Stimulated activated effector memory CD8-positive, alpha-beta T cell treated with anti-CD3 and anti-CD28 coated beads, Interleukin-12 subunit alpha, Interleukin-12 subunit beta, amount 100 ng/mL, for 72 hours (primary cell): ENCODE results near the gene MAP3K20.
"Not testable (repeated sequence)": the region's sequence is repeated elsewhere in the genome, so short reads cannot be mapped to it uniquely, and the experiment has no call there.

ENCODE experiments used
- ATAC-seq: fragments of 150-1000 bp; cut with Tn5 transposase; 2 replicates; pipeline ENCODE4 v1.10.0; 2021
- DNase-seq, 2 donors: peaks; one replicate each; pipeline ENCODE4 v3.0.0; 2021 to 2022; ENCODE audit warnings: low spot score in 2 of 2
- H3K27ac Mint-ChIP-seq: one replicate; pipeline ENCODE4 v1.8.0; 2022; ENCODE audit warnings: mild to moderate bottlenecking, mixed read lengths
- H3K36me3 Mint-ChIP-seq: one replicate; pipeline ENCODE4 v1.8.0; 2022; ENCODE audit warnings: mild to moderate bottlenecking, mixed read lengths
- H3K4me1 Mint-ChIP-seq: one replicate; pipeline ENCODE4 v1.8.0; 2022; ENCODE audit warnings: mixed read lengths
- H3K4me3 Mint-ChIP-seq: one replicate; pipeline ENCODE4 v1.8.0; 2022; ENCODE audit warnings: mild to moderate bottlenecking, mixed read lengths
- H3K9me3 Mint-ChIP-seq: one replicate; pipeline ENCODE4 v1.8.0; 2022; ENCODE audit warnings: mixed read lengths

The MAP3K20 gene

GRCh38 chr2:173282795-173283545, 207.3 kb downstream of the MAP3K20 start:
- Mint-ChIP-seq H3K4me1 (peaks cover 42% of the 10 kb centered on the region), H3K36me3 (no peaks in the 10 kb centered on the region), H3K4me3 (no peak overlapping the region), H3K27ac (no peak overlapping the region), H3K9me3 (no peaks in the 10 kb centered on the region)
- no peak for DNase-seq
- ATAC-seq, result no peak

GRCh38 chr2:173286153-173286809, 210.6 kb downstream of the MAP3K20 start:
- Mint-ChIP-seq H3K4me3 (peak overlapping the region; percentile 43), H3K4me1 (peaks cover 29% of the 10 kb centered on the region), H3K9me3 (no peaks in the 10 kb centered on the region), H3K27ac (peak overlapping the region; percentile 86), H3K36me3 (no peaks in the 10 kb centered on the region)
- DNase-seq (peak in 1 of 2 donors; percentile 55), ATAC-seq (peak; percentile 93)

GRCh38 chr2:173287594-173287993, 211.9 kb downstream of the MAP3K20 start:
- DNase-seq (no peak), ATAC-seq (no peak)
- H3K9me3 Mint-ChIP-seq, result no peaks in the 10 kb centered on the region
- H3K4me1 Mint-ChIP-seq, result peaks cover 28% of the 10 kb centered on the region
- H3K36me3 Mint-ChIP-seq, result no peaks in the 10 kb centered on the region
- H3K4me3 Mint-ChIP-seq, result no peak overlapping the region
- no peak overlapping the region for H3K27ac Mint-ChIP-seq

GRCh38 chr2:173288561-173288960, 212.9 kb downstream of the MAP3K20 start:
- Mint-ChIP-seq H3K4me3 (no peak overlapping the region), H3K36me3 (no peaks in the 10 kb centered on the region), H3K9me3 (no peaks in the 10 kb centered on the region), H3K27ac (peak overlapping the region; percentile 60), H3K4me1 (peaks cover 28% of the 10 kb centered on the region)
- ATAC-seq (peak; percentile 92), DNase-seq (peak in 1 of 2 donors; percentile 73)

GRCh38 chr2:173290046-173290445, 214.4 kb downstream of the MAP3K20 start:
- Mint-ChIP-seq H3K36me3 (no peaks in the 10 kb centered on the region), H3K4me3 (no peak overlapping the region), H3K9me3 (no peaks in the 10 kb centered on the region), H3K27ac (no peak overlapping the region), H3K4me1 (peaks cover 28% of the 10 kb centered on the region)
- DNase-seq, result no peak
- ATAC-seq, result no peak

GRCh38 chr2:173290518-173290917, 214.9 kb downstream of the MAP3K20 start:
- no peak overlapping the region for H3K4me3 Mint-ChIP-seq
- DNase-seq (no peak), ATAC-seq (no peak)
- no peaks in the 10 kb centered on the region for H3K9me3 Mint-ChIP-seq
- peaks cover 26% of the 10 kb centered on the region for H3K4me1 Mint-ChIP-seq
- H3K27ac Mint-ChIP-seq, result no peak overlapping the region
- no peaks in the 10 kb centered on the region for H3K36me3 Mint-ChIP-seq

GRCh38 chr2:173291412-173291811, 215.8 kb downstream of the MAP3K20 start:
- DNase-seq (no peak), ATAC-seq (no peak)
- no peak overlapping the region for H3K4me3 Mint-ChIP-seq
- no peaks in the 10 kb centered on the region for H3K9me3 Mint-ChIP-seq
- no peaks in the 10 kb centered on the region for H3K36me3 Mint-ChIP-seq
- no peak overlapping the region for H3K27ac Mint-ChIP-seq
- peaks cover 25% of the 10 kb centered on the region for H3K4me1 Mint-ChIP-seq

GRCh38 chr2:173296235-173296634, 220.6 kb downstream of the MAP3K20 start:
- ATAC-seq, result no peak
- peaks cover 8% of the 10 kb centered on the region for H3K4me1 Mint-ChIP-seq
- no peak for DNase-seq
- H3K4me3 Mint-ChIP-seq, result no peak overlapping the region
- H3K36me3 Mint-ChIP-seq, result no peaks in the 10 kb centered on the region
- H3K27ac Mint-ChIP-seq, result no peak overlapping the region
- H3K9me3 Mint-ChIP-seq, result peaks cover 22% of the 10 kb centered on the region

GRCh38 chr2:173298536-173299097, 223.0 kb downstream of the MAP3K20 start:
- ATAC-seq, result no peak
- H3K36me3 Mint-ChIP-seq, result no peaks in the 10 kb centered on the region
- peaks cover 22% of the 10 kb centered on the region for H3K9me3 Mint-ChIP-seq
- no peak for DNase-seq
- peaks cover 8% of the 10 kb centered on the region for H3K4me1 Mint-ChIP-seq
- H3K4me3 Mint-ChIP-seq, result no peak overlapping the region
- H3K27ac Mint-ChIP-seq, result no peak overlapping the region

- DNase-seq, result no peak
- H3K4me3 Mint-ChIP-seq, result no peak overlapping the region
- no peaks in the 10 kb centered on the region for H3K36me3 Mint-ChIP-seq
- peaks cover 22% of the 10 kb centered on the region for H3K9me3 Mint-ChIP-seq
- ATAC-seq, result no peak
- H3K4me1 Mint-ChIP-seq, result peaks cover 8% of the 10 kb centered on the region
- no peak overlapping the region for H3K27ac Mint-ChIP-seq
Measured at GRCh38 chr2:173299764-173300163, 224.1 kb downstream of the MAP3K20 start.

- Mint-ChIP-seq H3K4me1 (peaks cover 8% of the 10 kb centered on the region), H3K9me3 (peaks cover 22% of the 10 kb centered on the region), H3K27ac (no peak overlapping the region), H3K4me3 (no peak overlapping the region), H3K36me3 (no peaks in the 10 kb centered on the region)
- DNase-seq (no peak), ATAC-seq (no peak)
Measured at GRCh38 chr2:173300458-173300857, 224.8 kb downstream of the MAP3K20 start.

- not testable (repeated sequence) for H3K4me3 Mint-ChIP-seq, ATAC-seq, DNase-seq, H3K36me3 Mint-ChIP-seq, H3K27ac Mint-ChIP-seq, H3K4me1 Mint-ChIP-seq
- H3K9me3 Mint-ChIP-seq, result peaks cover 22% of the 10 kb centered on the region
Measured at GRCh38 chr2:173301549-173301948, 225.9 kb downstream of the MAP3K20 start.

- DNase-seq (no peak), ATAC-seq (no peak)
- Mint-ChIP-seq H3K9me3 (peaks cover 2% of the 10 kb centered on the region), H3K36me3 (no peaks in the 10 kb centered on the region), H3K27ac (no peak overlapping the region), H3K4me1 (no peaks in the 10 kb centered on the region), H3K4me3 (no peak overlapping the region)
Measured at GRCh38 chr2:173305303-173305702, 229.7 kb downstream of the MAP3K20 start.

GRCh38 chr2:173307293-173307692, 231.6 kb downstream of the MAP3K20 start:
- DNase-seq (peak in 1 of 2 donors; percentile 28), ATAC-seq (no peak)

GRCh38 chr2:173309370-173309769, 233.7 kb downstream of the MAP3K20 start:
- not testable (repeated sequence) for H3K27ac Mint-ChIP-seq, H3K36me3 Mint-ChIP-seq, DNase-seq, H3K4me3 Mint-ChIP-seq, H3K9me3 Mint-ChIP-seq, ATAC-seq, H3K4me1 Mint-ChIP-seq

More at GRCh38 chr2:173307293-173307692, 231.6 kb downstream of the MAP3K20 start:
- Mint-ChIP-seq H3K4me3 (no peak overlapping the region), H3K36me3 (no peaks in the 10 kb centered on the region), H3K4me1 (no peaks in the 10 kb centered on the region), H3K9me3 (peaks cover 2% of the 10 kb centered on the region), H3K27ac (no peak overlapping the region)
